ENCODE measurements around the gene KRT25.
A peak's percentile ranks its signal among the peaks of the same experiment; 100 is the strongest.

KRT25 gene

DNA sequence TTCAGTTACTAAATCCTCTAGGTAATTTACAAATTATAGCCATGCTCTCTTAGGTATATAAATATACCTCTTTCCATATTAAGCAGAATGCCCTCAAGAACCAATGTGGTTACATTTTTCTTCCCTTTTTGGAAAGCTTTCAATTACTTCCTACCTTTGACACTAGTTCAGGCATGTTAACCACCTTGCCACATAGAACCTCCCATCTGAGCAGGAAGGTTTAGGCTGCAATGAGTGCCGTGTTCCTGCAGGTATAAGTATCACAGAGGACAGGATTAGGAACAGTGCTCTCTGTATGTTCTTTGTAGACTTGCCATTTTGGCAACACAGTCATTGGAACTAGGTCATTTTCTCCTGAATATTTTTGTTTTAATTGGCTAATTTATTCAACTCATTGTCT is 20.1 kb downstream of the KRT25 start:
- TF ChIP-seq, protein P1, sequence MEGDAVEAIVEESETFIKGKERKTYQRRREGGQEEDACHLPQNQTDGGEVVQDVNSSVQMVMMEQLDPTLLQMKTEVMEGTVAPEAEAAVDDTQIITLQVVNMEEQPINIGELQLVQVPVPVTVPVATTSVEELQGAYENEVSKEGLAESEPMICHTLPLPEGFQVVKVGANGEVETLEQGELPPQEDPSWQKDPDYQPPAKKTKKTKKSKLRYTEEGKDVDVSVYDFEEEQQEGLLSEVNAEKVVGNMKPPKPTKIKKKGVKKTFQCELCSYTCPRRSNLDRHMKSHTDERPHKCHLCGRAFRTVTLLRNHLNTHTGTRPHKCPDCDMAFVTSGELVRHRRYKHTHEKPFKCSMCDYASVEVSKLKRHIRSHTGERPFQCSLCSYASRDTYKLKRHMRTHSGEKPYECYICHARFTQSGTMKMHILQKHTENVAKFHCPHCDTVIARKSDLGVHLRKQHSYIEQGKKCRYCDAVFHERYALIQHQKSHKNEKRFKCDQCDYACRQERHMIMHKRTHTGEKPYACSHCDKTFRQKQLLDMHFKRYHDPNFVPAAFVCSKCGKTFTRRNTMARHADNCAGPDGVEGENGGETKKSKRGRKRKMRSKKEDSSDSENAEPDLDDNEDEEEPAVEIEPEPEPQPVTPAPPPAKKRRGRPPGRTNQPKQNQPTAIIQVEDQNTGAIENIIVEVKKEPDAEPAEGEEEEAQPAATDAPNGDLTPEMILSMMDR (IDR thresholded peaks at IDR 0.05; ENCODE audit: borderline replicate concordance, insufficient read depth, low read depth, low read length), result no peak
- H3K4me3 ChIP-seq (ENCODE audit: low read depth, low read length), result no peak overlapping the region

DNA sequence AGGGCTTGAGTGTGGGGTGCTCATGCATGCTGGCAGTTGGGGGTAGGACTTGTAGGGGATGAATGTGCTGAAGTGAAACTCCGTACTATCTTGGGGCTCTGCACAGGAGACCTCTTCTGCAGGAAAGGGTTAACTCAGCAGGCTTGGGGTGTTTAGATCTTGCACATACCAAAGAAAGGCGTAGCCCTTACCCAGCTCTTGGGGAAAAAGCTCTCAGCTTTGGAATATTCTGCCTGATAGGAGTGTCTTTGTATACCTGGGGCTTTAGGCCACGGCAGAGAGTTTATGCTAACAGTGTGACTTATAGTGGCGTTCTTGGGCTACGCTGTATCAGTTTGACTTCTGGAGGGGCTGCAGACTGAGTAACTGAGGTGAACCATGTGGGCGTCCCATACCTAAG is 21.1 kb downstream of the KRT25 start:
- H3K4me3 ChIP-seq (ENCODE audit: low read depth, low read length), result no peak overlapping the region
- TF ChIP-seq, protein P1 (IDR thresholded peaks at IDR 0.05; ENCODE audit: borderline replicate concordance, insufficient read depth, low read depth, low read length), result no peak

GRCh38 chr17:40730970-40731369 is 24.2 kb downstream of the KRT25 start:
- TF ChIP-seq, protein P1 (IDR thresholded peaks at IDR 0.05; ENCODE audit: borderline replicate concordance, insufficient read depth, low read depth, low read length), result no peak
- H3K4me3 ChIP-seq (ENCODE audit: low read depth, low read length), result no peak overlapping the region

GRCh38 chr17:40727447-40728231 is 27.5 kb downstream of the KRT25 start:
- no peak overlapping the region for H3K4me3 ChIP-seq (ENCODE audit: low read depth, low read length)
- TF ChIP-seq, protein P1 (IDR thresholded peaks at IDR 0.05; ENCODE audit: borderline replicate concordance, insufficient read depth, low read depth, low read length), result no peak

DNA sequence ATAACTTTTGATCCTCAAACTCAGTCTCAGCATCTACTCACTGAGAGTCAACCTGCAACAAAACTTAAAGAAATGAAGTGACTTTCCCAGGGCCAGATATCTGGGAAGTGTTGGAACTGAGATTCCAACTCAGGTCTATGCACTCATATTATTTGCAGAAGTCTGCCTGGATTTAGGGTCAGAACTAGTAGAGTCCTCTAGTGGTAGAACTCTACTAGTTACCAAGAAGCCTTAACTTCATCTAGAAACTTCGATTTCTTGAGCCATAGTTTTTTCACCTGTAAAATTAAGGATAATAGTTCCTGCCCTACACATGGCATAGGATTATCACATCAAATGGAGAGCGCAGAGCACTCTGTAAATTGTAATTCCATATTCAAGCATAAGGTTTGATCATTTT is 28.2 kb downstream of the KRT25 start:
- no peak overlapping the region for H3K4me3 ChIP-seq (ENCODE audit: low read depth, low read length)
- TF ChIP-seq, protein P1 (IDR thresholded peaks at IDR 0.05; ENCODE audit: borderline replicate concordance, insufficient read depth, low read depth, low read length), result peak; percentile 21; the same call in 1 of the 2 replicates

DNA sequence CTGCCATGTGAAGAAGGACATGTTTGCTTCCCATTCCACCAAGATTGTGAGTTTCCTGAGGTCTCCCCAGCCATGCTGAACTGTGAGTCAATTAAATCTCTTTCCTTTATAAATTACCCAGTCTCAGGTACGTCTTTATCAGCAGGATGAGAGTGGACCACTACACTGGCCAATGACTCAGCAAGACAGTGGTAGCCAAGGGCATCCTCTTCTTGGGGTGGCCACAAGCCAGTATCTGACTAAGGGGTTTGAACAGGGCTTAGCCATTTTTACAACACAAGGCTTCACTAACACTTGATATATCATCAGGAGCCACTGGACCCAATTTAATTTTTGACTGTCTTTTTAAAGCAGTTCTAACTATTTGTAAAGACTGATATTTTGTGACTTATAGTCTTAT is 30.5 kb downstream of the KRT25 start:
- H3K4me3 ChIP-seq (ENCODE audit: low read depth, low read length), result no peak overlapping the region
- TF ChIP-seq, protein P1 (IDR thresholded peaks at IDR 0.05; ENCODE audit: borderline replicate concordance, insufficient read depth, low read depth, low read length), result no peak

- TF ChIP-seq, protein P1 (IDR thresholded peaks at IDR 0.05; ENCODE audit: borderline replicate concordance, insufficient read depth, low read depth, low read length), result no peak
- no peak overlapping the region for H3K4me3 ChIP-seq (ENCODE audit: low read depth, low read length)
Observed at GRCh38 chr17:40722241-40722640, 32.9 kb downstream of the KRT25 start.

Data from GM12875 (cell line).